Measurements from ENCODE around the gene CNNM1.

DNA sequence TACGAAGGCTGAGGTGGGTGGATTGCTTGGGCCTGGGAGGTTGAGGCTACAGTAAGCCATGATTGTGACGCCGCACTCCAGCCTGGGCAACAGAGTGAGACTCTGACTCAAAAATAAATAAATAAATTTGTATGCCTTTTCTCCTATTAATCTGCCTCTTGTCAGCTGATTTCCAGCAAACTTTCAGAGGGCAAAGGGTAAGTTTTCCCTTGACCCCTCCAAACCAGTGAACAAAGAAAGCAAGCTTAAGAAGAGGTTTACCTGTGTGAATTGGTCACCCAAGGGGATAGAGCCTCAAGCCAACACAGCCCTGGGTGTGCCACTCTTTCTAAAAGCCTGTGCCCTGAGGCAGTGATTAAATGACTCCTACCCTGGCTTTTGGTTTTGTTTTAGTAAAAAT is 70.5 kb downstream of the CNNM1 start:
- TF ChIP-seq POLR2A (IDR thresholded peaks at IDR 0.05) = no peak
- TF ChIP-seq, protein P1, sequence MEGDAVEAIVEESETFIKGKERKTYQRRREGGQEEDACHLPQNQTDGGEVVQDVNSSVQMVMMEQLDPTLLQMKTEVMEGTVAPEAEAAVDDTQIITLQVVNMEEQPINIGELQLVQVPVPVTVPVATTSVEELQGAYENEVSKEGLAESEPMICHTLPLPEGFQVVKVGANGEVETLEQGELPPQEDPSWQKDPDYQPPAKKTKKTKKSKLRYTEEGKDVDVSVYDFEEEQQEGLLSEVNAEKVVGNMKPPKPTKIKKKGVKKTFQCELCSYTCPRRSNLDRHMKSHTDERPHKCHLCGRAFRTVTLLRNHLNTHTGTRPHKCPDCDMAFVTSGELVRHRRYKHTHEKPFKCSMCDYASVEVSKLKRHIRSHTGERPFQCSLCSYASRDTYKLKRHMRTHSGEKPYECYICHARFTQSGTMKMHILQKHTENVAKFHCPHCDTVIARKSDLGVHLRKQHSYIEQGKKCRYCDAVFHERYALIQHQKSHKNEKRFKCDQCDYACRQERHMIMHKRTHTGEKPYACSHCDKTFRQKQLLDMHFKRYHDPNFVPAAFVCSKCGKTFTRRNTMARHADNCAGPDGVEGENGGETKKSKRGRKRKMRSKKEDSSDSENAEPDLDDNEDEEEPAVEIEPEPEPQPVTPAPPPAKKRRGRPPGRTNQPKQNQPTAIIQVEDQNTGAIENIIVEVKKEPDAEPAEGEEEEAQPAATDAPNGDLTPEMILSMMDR (IDR thresholded peaks at IDR 0.05 in 4 of 5, conservative IDR thresholded peaks at IDR 0.05 in 1 of 5) = no peak

Measured in gastrocnemius medialis (tissue), 4 donors.